Esophagus (tissue), 2 donors: ENCODE results near the gene PEAR1. TPM values are rescaled to one million over a fixed set of nuclear protein-coding genes. Genes with fewer than 3 reads are reported as not detected.

Experiments
- H3K27ac ChIP-seq, 2 donors: one replicate each; pipeline ENCODE4 v1.5.1; 2013; ENCODE audit warnings: low read depth in 2 of 2, mild to moderate bottlenecking in 2 of 2, inconsistent platforms in 1 of 2, low read length in 1 of 2, moderate library complexity in 1 of 2
- H3K27me3 ChIP-seq, 2 donors: one replicate each; pipeline ENCODE4 v1.6.1; 2013; ENCODE audit warnings: low read length in 2 of 2, control low read depth in 1 of 2, mild to moderate bottlenecking in 1 of 2; ENCODE audit not compliant: insufficient read depth in 2 of 2, control insufficient read depth in 1 of 2
- H3K36me3 ChIP-seq, 2 donors: one replicate each; pipeline ENCODE4 v1.6.1; 2013; ENCODE audit warnings: low read length in 1 of 2; ENCODE audit not compliant: control insufficient read depth in 2 of 2, insufficient read depth in 2 of 2
- H3K4me1 ChIP-seq, 2 donors: one replicate each; pipeline ENCODE4 v1.6.1; 2013; ENCODE audit warnings: low read length in 1 of 2; ENCODE audit not compliant: control insufficient read depth in 2 of 2, insufficient read depth in 2 of 2
- H3K4me3 ChIP-seq, 2 donors: one replicate each; pipeline ENCODE4 v1.5.1; 2013; ENCODE audit warnings: low read length in 2 of 2, mild to moderate bottlenecking in 2 of 2, low read depth in 1 of 2, moderate library complexity in 1 of 2
- H3K9me3 ChIP-seq, 2 donors: one replicate each; pipeline ENCODE4 v1.6.1; 2013; ENCODE audit warnings: mild to moderate bottlenecking in 2 of 2, low read depth in 1 of 2, low read length in 1 of 2, moderate library complexity in 1 of 2; ENCODE audit not compliant: control insufficient read depth in 2 of 2, insufficient read depth in 1 of 2
- WGBS, 2 donors: extraction: QIAGEN DNeasy Blood & Tissue Kit; methylation state at CpG; one replicate each; pipeline ENCODE4 v1.1.7; 2013; 5-methylcytosine and 5-hydroxymethylcytosine counted together
- polyA plus RNA-seq, 2 donors: library from polyadenylated mRNA; stranded (reverse); fragments of 200-250 nt; gene quantifications; one replicate each; pipeline ENCODE4 v1.2.3, GENCODE V29; 2013
- donor health status: healthy with polysubstance abuse.
- donor health status: Bipolar disorder and iron deficiency.

PEAR1 gene
- polyA plus RNA-seq, 2 donors: 1.5 to 1.7 TPM

DNA sequence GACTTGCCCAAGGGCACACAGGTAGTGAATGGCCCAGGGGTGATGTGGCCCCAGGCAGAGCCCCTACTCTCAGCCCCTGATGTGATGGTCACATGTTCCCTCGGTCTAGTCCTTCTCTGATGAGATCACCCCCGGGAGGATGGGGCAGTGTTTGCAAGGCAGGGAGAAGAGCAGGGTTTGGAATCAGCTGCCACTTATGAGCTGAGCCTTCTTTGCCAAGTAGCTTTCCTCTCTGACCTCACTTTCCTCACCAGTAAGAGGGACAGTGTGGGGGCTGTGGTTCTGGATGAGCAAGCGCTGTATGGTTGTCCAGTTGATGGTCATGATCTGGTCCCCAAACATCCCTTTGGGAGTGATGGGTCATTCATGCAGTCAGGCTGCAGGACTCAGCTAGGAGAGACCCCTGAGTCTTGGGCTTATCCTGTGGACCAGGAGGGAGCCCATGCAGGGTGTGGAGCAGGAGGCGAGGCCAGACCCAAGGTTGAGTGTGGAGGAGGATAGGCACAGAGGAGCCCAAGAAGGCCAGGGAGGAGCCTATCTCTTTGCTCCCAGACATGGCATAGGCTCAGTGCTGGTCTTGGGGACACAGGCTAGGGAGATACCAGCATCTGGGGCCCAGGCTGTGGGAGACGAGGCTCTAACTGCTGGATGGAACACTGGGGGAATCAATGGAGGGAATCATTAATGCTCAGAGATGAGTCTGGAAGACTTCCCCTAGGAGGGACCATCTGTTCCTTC is 15.9 kb upstream of the PEAR1 start:
- no peaks in the 10 kb centered on the region for H3K27me3 ChIP-seq
- no peaks in the 10 kb centered on the region for H3K9me3 ChIP-seq

DNA sequence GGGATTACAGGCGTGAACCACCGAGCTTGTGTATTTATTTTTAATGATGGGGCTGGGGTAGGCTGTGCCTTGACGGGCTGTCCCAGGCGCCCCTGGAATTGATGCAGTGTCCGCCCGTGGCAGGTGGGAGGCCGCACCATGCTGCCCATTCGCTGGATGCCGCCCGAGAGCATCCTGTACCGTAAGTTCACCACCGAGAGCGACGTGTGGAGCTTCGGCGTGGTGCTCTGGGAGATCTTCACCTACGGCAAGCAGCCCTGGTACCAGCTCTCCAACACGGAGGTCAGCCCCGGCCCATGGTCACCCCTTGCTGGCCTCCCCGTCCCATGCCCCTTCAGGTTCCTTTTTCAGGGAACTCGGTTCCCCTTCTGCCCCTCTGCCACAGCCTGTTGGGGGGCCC is 13.6 kb upstream of the PEAR1 start:
- Histone ChIP-seq H3K27me3 (no peaks in the 10 kb centered on the region), H3K4me1 (no peaks in the 10 kb centered on the region), H3K9me3 (no peaks in the 10 kb centered on the region), H3K4me3 (no peak overlapping the region), H3K36me3 (no peaks in the 10 kb centered on the region), H3K27ac (no peak overlapping the region)
- WGBS, 2 donors: 89 to 91% methylated on average over 21 of the region's 21 CpGs

More for the DNA sequence above, 15.9 kb upstream of the PEAR1 start:
- Histone ChIP-seq H3K27ac (no peak overlapping the region), H3K36me3 (no peaks in the 10 kb centered on the region), H3K4me3 (no peak overlapping the region), H3K4me1 (no peaks in the 10 kb centered on the region)
- 69 to 79% methylated on average over 5 of the region's 5 CpGs for WGBS, 2 donors

DNA sequence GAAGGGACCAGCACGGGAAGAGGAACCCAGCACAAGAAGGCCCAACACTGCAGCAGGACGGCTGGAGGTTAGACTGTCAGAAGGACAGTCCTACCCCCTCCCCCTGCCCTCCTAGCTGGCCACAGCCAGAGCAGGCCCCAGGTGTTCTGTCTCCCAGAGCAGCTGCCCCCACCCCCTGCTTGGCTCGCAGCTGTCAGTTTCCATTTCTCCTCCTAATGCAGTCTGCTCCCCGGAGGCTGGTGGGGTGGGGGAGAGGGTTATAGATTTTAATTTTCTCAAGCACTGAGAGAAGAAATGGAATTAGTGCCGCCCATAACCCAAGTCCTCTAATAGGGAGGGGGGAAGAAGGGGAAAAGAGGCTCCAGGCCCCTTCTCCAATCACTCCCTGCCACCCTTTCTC is 13.0 kb upstream of the PEAR1 start:
- WGBS, 2 donors: 67 to 75% methylated on average over 5 of the region's 5 CpGs
- Histone ChIP-seq H3K27ac (no peak overlapping the region), H3K9me3 (no peaks in the 10 kb centered on the region), H3K36me3 (no peaks in the 10 kb centered on the region), H3K27me3 (no peaks in the 10 kb centered on the region), H3K4me1 (no peaks in the 10 kb centered on the region), H3K4me3 (no peak overlapping the region)

DNA sequence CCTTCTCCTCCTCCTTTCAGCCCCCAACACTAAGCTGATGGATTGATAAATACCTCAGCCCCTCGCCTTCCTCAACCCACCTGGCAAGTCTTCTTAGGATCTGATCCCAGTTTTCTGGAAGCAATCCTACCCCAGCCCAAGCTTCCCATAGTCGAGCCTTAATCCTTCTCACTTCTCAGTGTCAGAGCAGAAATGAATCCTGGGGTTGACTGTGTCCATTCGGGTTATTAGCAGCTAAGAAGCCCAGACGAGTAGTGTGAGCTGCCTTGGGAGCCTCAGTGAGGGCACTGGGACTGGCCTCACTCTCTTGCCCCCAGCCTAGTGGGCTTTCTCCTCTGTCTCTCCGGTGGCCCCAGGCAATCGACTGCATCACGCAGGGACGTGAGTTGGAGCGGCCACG is 12.4 kb upstream of the PEAR1 start:
- Histone ChIP-seq H3K4me1 (no peaks in the 10 kb centered on the region), H3K4me3 (no peak overlapping the region), H3K27me3 (peaks cover 0 to 3% of the 10 kb centered on the region in 2 donors), H3K9me3 (no peaks in the 10 kb centered on the region), H3K36me3 (no peaks in the 10 kb centered on the region), H3K27ac (no peak overlapping the region)
- WGBS, 2 donors: 58 to 64% methylated on average over 10 of the region's 10 CpGs

DNA sequence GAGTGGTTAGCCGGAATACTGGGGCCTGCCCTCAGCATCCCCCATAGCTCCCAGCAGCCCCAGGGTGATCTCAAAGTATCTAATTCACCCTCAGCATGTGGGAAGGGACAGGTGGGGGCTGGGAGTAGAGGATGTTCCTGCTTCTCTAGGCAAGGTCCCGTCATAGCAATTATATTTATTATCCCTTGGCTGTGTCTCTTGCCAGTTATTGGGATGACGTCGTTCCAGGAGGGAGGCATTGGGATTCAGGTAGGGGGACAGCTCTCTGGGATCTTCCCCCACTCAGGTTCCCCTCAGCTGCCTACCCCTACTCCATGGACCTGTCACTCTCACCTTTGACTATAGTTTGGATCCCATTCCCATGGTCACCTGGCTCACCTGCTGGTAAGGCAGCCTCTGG is 11.9 kb upstream of the PEAR1 start:
- H3K27me3 ChIP-seq: peaks cover 0 to 3% of the 10 kb centered on the region in 2 donors
- 56 to 75% methylated on average over 4 of the region's 4 CpGs for WGBS, 2 donors
- no peaks in the 10 kb centered on the region for H3K36me3 ChIP-seq
- no peaks in the 10 kb centered on the region for H3K9me3 ChIP-seq
- no peak overlapping the region for H3K4me3 ChIP-seq
- H3K27ac ChIP-seq: no peak overlapping the region
- H3K4me1 ChIP-seq: no peaks in the 10 kb centered on the region

GRCh38 chr1:156882543-156882942 is 11.0 kb upstream of the PEAR1 start:
- Histone ChIP-seq H3K27me3 (peaks cover 0 to 3% of the 10 kb centered on the region in 2 donors), H3K27ac (no peak overlapping the region), H3K4me1 (no peaks in the 10 kb centered on the region), H3K9me3 (no peaks in the 10 kb centered on the region), H3K36me3 (no peaks in the 10 kb centered on the region), H3K4me3 (no peak overlapping the region)
- 79% methylated on average over 3 of the region's 3 CpGs for WGBS, 2 donors

GRCh38 chr1:156883919-156884318 is 9.6 kb upstream of the PEAR1 start:
- no peaks in the 10 kb centered on the region for H3K36me3 ChIP-seq
- WGBS, 2 donors: 68 to 69% methylated on average over 7 of the region's 7 CpGs
- no peak overlapping the region for H3K4me3 ChIP-seq
- no peaks in the 10 kb centered on the region for H3K4me1 ChIP-seq
- H3K27me3 ChIP-seq: peaks cover 0 to 3% of the 10 kb centered on the region in 2 donors
- H3K9me3 ChIP-seq: no peaks in the 10 kb centered on the region
- no peak overlapping the region for H3K27ac ChIP-seq

DNA sequence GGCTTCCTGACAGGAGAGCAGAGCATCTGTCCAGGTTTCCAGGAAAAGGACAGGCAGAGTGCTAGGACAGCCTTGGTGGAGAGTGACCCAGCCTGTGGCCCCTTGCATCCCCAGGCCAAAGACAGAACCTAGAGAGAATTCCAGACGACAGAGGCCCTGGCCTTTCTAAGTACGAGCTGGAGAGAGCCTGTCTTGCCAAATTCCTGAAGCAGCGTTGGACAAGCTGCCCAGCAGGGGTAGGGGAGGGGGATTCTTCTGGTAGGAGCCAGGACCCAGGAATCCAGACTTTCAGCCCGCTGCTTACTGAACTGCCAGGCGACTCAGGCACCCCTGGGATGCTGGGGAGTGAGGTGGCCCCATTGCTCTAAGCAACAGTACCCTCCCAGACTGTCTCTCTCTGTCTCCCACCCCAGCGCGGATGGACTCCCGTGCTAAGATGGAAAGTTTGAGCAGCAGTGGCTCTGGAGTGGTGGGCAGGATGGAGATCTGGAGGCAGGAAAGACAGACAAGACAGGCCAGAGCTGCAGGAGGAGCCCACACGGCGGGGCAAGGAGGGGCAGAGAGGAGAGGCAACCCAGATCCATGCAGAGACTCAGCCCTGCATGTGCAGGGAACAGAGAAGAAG is 8.8 kb upstream of the PEAR1 start:
- 65 to 66% methylated on average over 10 of the region's 10 CpGs for WGBS, 2 donors
- Histone ChIP-seq H3K27ac (no peak overlapping the region), H3K36me3 (no peaks in the 10 kb centered on the region), H3K27me3 (peaks cover 0 to 3% of the 10 kb centered on the region in 2 donors), H3K4me1 (no peaks in the 10 kb centered on the region), H3K9me3 (no peaks in the 10 kb centered on the region), H3K4me3 (no peak overlapping the region)

DNA sequence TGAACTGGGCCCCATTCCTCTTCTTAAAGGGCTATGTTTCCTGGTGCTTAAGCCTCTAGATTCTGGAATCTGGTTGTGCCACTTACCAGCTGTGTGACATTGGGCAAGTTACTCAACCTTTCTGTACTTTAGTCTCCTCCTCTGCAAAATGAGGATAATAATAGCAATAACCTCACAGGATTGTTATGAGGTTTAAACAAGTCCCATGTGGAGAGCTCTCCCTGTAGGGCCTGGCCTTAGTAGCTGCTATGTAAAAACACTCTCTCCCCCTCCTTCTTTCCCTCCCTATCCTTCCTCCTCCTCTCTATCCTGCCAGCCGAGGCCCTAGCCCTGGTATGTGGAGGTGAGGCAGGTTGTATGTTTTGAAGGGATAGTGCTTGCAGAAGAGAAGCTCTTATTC is 8.2 kb upstream of the PEAR1 start:
- Histone ChIP-seq H3K27ac (no peak overlapping the region), H3K4me3 (no peak overlapping the region), H3K4me1 (no peaks in the 10 kb centered on the region), H3K27me3 (peaks cover 0 to 3% of the 10 kb centered on the region in 2 donors), H3K9me3 (no peaks in the 10 kb centered on the region), H3K36me3 (no peaks in the 10 kb centered on the region)
- 35 to 50% methylated on average over 1 of the region's 1 CpG for WGBS, 2 donors

DNA sequence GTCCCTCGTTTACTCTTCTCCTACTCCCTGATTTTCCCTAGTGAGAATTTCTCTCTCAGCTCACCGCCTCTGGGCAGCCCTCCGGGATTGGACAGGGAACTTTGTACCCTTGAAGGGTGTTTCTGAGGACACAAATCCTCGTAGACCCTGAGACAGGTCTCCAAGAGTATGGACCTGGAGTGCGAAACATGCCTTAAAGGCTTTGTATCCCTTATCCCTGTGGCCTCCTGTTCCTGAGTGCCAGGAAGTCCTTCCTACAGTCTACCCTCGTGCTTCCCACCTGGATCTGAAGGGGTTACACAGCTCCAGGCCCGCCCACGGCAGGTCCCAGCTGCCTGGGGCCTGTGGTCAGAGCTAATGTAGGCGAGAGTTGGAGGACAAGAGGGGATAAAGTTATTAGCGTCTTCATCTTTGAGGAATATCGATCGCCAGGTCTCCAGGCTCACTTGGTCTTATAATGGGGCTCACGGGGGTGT is 7.6 kb upstream of the PEAR1 start:
- WGBS, 2 donors: 63 to 66% methylated on average over 13 of the region's 13 CpGs
- Histone ChIP-seq H3K4me1 (no peaks in the 10 kb centered on the region), H3K27ac (no peak overlapping the region), H3K27me3 (peaks cover 0 to 3% of the 10 kb centered on the region in 2 donors), H3K9me3 (no peaks in the 10 kb centered on the region), H3K4me3 (no peak overlapping the region), H3K36me3 (no peaks in the 10 kb centered on the region)
